HS-5 (cell line): ENCODE data around the gene HMCN1.
A peak's percentile ranks its signal among the peaks of the same experiment; 100 is the strongest.

ENCODE experiments used
- DNase-seq: peaks from one replicate; pipeline ENCODE4 v3.0.0-alpha.2; 2012; ENCODE audit warnings: low read depth

Gene HMCN1

GRCh38 chr1:185912504-185912903 lies 178.3 kb downstream of the HMCN1 start:
- DNase-seq = no peak

- no peak for DNase-seq
These were observed 179.9 kb downstream of the HMCN1 start for GRCh38 chr1:185914089-185914488.

- no peak for DNase-seq
These were observed 182.7 kb downstream of the HMCN1 start for GRCh38 chr1:185916861-185917260.

- DNase-seq = no peak
These were observed 183.5 kb downstream of the HMCN1 start for GRCh38 chr1:185917646-185918045.

GRCh38 chr1:185920602-185921001 lies 186.4 kb downstream of the HMCN1 start:
- DNase-seq = no peak

GRCh38 chr1:185921636-185922035 lies 187.4 kb downstream of the HMCN1 start:
- DNase-seq = no peak

- no peak for DNase-seq
These were observed 192.4 kb downstream of the HMCN1 start for GRCh38 chr1:185926588-185926987.

- no peak for DNase-seq
These were observed 195.6 kb downstream of the HMCN1 start for GRCh38 chr1:185929776-185930175.

- no peak for DNase-seq
These were observed 197.2 kb downstream of the HMCN1 start for GRCh38 chr1:185931438-185931837.

- DNase-seq = no peak
These were observed 199.4 kb downstream of the HMCN1 start for GRCh38 chr1:185933580-185933979.

- DNase-seq = peak; percentile 16
These were observed 200.4 kb downstream of the HMCN1 start for GRCh38 chr1:185934476-185935189.

- no peak for DNase-seq
These were observed 201.2 kb downstream of the HMCN1 start for GRCh38 chr1:185935360-185935759.

- DNase-seq = no peak
These were observed 202.4 kb downstream of the HMCN1 start for GRCh38 chr1:185936641-185937040.

GRCh38 chr1:185938396-185938795 lies 204.2 kb downstream of the HMCN1 start:
- no peak for DNase-seq

GRCh38 chr1:185939142-185939541 lies 205.0 kb downstream of the HMCN1 start:
- DNase-seq = no peak

GRCh38 chr1:185942961-185943360 lies 208.8 kb downstream of the HMCN1 start:
- no peak for DNase-seq

- no peak for DNase-seq
These were observed 222.7 kb downstream of the HMCN1 start for GRCh38 chr1:185956881-185957280.

- no peak for DNase-seq
These were observed 223.5 kb downstream of the HMCN1 start for GRCh38 chr1:185957441-185958363.

GRCh38 chr1:185960422-185961321 lies 226.5 kb downstream of the HMCN1 start:
- no peak for DNase-seq

GRCh38 chr1:185961664-185962063 lies 227.5 kb downstream of the HMCN1 start:
- no peak for DNase-seq

GRCh38 chr1:185964946-185965345 lies 230.8 kb downstream of the HMCN1 start:
- no peak for DNase-seq

GRCh38 chr1:185965870-185966269 lies 231.7 kb downstream of the HMCN1 start:
- no peak for DNase-seq
